Measurements from ENCODE around the gene CMC2. TPM values are rescaled to one million over a fixed set of nuclear protein-coding genes. Genes with fewer than 3 reads are reported as not detected.
A peak's percentile ranks its signal among the peaks of the same experiment; 100 is the strongest.

The CMC2 gene
- total and polyA plus RNA-seq, 2 of the 13 experiments (the other 11 are each of a cell fraction or from before 2014, with no cell fraction given) = 116 to 129 TPM

DNA sequence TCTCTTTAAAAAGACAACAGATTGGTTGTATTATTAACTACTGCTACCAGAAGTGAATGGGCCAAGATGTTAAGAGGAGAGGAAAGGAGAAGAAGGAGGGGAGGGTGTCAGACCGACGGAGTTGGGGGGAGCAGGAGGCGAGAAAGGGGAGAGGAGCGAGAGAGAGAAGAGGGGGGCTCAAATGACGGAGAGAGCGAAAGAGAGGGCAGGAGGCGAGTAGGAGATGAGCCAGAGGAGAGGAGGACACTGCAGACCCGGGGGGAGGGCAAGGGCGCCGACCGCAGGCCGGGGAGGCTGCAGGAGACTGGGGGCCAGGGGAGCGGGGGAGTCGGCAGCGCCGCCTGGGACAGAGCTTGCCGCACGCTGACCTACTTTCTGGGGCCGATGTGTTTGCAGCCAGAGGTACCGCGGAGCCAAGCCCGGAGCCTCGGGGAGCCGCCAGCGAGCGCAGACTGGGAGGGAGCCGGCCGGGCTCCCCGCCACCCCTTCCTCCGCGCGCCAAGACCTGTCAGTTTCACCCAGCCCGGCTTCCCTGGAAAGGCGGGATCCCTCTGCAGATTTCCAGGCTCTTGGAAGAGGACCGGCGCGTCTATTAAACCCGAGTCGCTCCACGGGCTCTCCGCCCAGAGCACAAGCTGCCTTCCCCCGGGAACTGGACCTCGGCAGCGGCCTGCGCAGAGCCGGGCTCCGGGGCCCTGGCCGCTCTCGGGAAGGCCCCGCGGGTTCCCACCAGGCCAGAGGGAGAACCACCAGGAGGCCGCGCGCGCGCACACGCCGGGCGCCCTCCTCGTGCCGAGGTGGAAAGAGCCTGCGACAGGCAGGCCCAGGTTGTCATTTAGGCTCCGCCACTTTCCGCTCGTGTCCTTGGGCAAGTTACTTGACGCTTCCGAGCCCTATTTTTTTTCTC, 74.6 kb downstream of the CMC2 start (continued):
- TF ChIP-seq, protein P1, sequence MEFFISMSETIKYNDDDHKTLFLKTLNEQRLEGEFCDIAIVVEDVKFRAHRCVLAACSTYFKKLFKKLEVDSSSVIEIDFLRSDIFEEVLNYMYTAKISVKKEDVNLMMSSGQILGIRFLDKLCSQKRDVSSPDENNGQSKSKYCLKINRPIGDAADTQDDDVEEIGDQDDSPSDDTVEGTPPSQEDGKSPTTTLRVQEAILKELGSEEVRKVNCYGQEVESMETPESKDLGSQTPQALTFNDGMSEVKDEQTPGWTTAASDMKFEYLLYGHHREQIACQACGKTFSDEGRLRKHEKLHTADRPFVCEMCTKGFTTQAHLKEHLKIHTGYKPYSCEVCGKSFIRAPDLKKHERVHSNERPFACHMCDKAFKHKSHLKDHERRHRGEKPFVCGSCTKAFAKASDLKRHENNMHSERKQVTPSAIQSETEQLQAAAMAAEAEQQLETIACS (CRISPR knock-in tag; IDR thresholded peaks at IDR 0.05) = peak; percentile 84
- TF ChIP-seq ZSCAN9 (CRISPR knock-in tag; IDR thresholded peaks at IDR 0.05; ENCODE audit: borderline replicate concordance) (no peak; the same call in 1 of the 2 replicates), FOXC1 (CRISPR knock-in tag; IDR thresholded peaks at IDR 0.05; ENCODE audit: borderline replicate concordance) (0 out of 2 replicates have a peak, but pooled peaks have one; percentile 63), ZNF468 (CRISPR knock-in tag; IDR thresholded peaks at IDR 0.05) (no peak), ZNF75D (CRISPR knock-in tag; IDR thresholded peaks at IDR 0.05; ENCODE audit: borderline replicate concordance) (0 out of 2 replicates have a peak, but pooled peaks have one; percentile 12), ISL2 (CRISPR knock-in tag; IDR thresholded peaks at IDR 0.05) (peak; percentile 61; the same call in 1 of the 2 replicates), HIC2 (CRISPR knock-in tag; IDR thresholded peaks at IDR 0.05; ENCODE audit: low read depth) (0 out of 2 replicates have a peak, but pooled peaks have one; percentile 8), ZNF44 (CRISPR knock-in tag; IDR thresholded peaks at IDR 0.05) (0 out of 2 replicates have a peak, but pooled peaks have one; percentile 62), ZNF777 (CRISPR knock-in tag; IDR thresholded peaks at IDR 0.05) (peak; percentile 78), ZNF296 (CRISPR knock-in tag; conservative IDR thresholded peaks at IDR 0.05) (peak; percentile 78; the same call in 1 of the 2 replicates), MTA3 (CRISPR knock-in tag; IDR thresholded peaks at IDR 0.05) (no peak), ZNF136 (CRISPR knock-in tag; IDR thresholded peaks at IDR 0.05; ENCODE audit: low read depth) (0 out of 2 replicates have a peak, but pooled peaks have one; percentile 60), ZNF768 (CRISPR knock-in tag; IDR thresholded peaks at IDR 0.05) (peak; percentile 61; the same call in 1 of the 2 replicates), HDAC1 (CRISPR knock-in tag; IDR thresholded peaks at IDR 0.05) (0 out of 2 replicates have a peak, but pooled peaks have one; percentile 35), ZNF230 (CRISPR knock-in tag; IDR thresholded peaks at IDR 0.05) (no peak), ZNF574 (CRISPR knock-in tag; IDR thresholded peaks at IDR 0.05) (peak; percentile 65), REPIN1 (CRISPR knock-in tag; IDR thresholded peaks at IDR 0.05; ENCODE audit: borderline replicate concordance, low read depth) (peak; percentile 44; the same call in 1 of the 2 replicates), ZNF773 (CRISPR knock-in tag; IDR thresholded peaks at IDR 0.05; ENCODE audit: borderline replicate concordance) (peak; percentile 69; the same call in 1 of the 2 replicates), ASH2L (IDR thresholded peaks at IDR 0.05; ENCODE audit: insufficient read length, low read depth, low read length) (peak; percentile 46), ZFP90 (CRISPR knock-in tag; IDR thresholded peaks at IDR 0.05; ENCODE audit: borderline replicate concordance) (peak; percentile 22; the same call in 1 of the 2 replicates)
- TF ChIP-seq, protein P2, sequence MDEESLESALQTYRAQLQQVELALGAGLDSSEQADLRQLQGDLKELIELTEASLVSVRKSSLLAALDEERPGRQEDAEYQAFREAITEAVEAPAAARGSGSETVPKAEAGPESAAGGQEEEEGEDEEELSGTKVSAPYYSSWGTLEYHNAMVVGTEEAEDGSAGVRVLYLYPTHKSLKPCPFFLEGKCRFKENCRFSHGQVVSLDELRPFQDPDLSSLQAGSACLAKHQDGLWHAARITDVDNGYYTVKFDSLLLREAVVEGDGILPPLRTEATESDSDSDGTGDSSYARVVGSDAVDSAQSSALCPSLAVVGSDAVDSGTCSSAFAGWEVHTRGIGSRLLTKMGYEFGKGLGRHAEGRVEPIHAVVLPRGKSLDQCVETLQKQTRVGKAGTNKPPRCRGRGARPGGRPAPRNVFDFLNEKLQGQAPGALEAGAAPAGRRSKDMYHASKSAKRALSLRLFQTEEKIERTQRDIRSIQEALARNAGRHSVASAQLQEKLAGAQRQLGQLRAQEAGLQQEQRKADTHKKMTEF (CRISPR knock-in tag; IDR thresholded peaks at IDR 0.05) = peak; percentile 47; the same call in 1 of the 2 replicates
